Prostate gland (tissue), 2 donors: ENCODE measurements around the gene PDSS1. TPM values are rescaled to one million over a fixed set of nuclear protein-coding genes. Genes with fewer than 3 reads are reported as not detected.
"Not testable (repeated sequence)": the region's sequence is repeated elsewhere in the genome, so short reads cannot be mapped to it uniquely, and the experiment has no call there.

Source experiments
- DNase-seq: peaks from one replicate; pipeline ENCODE4 v3.0.0-alpha.2; 2019; ENCODE audit warnings: low spot score
- H3K27ac ChIP-seq, 2 donors: fragments of 200-600 bp; sonication (generic); 2 replicates each; pipeline ENCODE4 v1.5.1; 2017 to 2019
- H3K27me3 ChIP-seq: fragments of 200-600 bp; sonication (generic); replicated peaks from 2 replicates; pipeline ENCODE4 v1.5.1; 2019; ENCODE audit not compliant: insufficient read depth
- H3K36me3 ChIP-seq, 2 donors: fragments of 200-600 bp; sonication (generic); 1 replicate in 1 of 2; 2 replicates in 1 of 2; pipeline versions ENCODE4 v1.5.1 to v1.8.1; 2017 to 2019
- H3K4me1 ChIP-seq: fragments of 200-600 bp; sonication (generic); replicated peaks from 2 replicates; pipeline ENCODE4 v1.5.1; 2019
- H3K4me3 ChIP-seq, 2 donors: fragments of 200-600 bp; sonication (generic); 2 replicates each; pipeline ENCODE4 v1.5.1; 2017 to 2019
- H3K9me3 ChIP-seq: fragments of 200-600 bp; sonication (generic); 2 replicates; pipeline ENCODE4 v1.5.1; 2017
- POLR2A ChIP-seq: fragments of 450-650 bp; IDR thresholded peaks from one replicate; pipeline ENCODE4 v1.6.1; 2016; ENCODE audit warnings: antibody characterized with exemption, mild to moderate bottlenecking
- POLR2AphosphoS5 ChIP-seq: sonication (generic); formaldehyde crosslinking; IDR thresholded peaks from one replicate; pipeline ENCODE4 v1.6.1; 2017; ENCODE audit warnings: antibody characterized with exemption
- WGBS: methylation state at CpG from one replicate; pipeline ENCODE4 v1.1.5; 2018; 5-methylcytosine and 5-hydroxymethylcytosine counted together
- intact Hi-C: fragments of 100-400 bp; cut with DNase I; formaldehyde crosslinking; loops from one replicate; pipeline ENCODE4 v1.14.2; 2022
- total RNA-seq, 2 donors: library from RNA; depleted of rRNA; stranded (reverse); fragments of >200 nt; gene quantifications; one replicate each; pipeline ENCODE4 v1.1.0, GENCODE V29; 2016
- TF ChIP-seq, protein P1 (sequence below), 4 experiments: fragments of 200-600 bp in 2 of 4; fragments of 450-650 bp in 2 of 4; sonication (generic) in 2 of 4; IDR thresholded peaks; 1 replicate in 3 of 4; 2 replicates in 1 of 4; pipeline ENCODE4 v1.5.1; 2016 to 2019; ENCODE audit warnings: antibody characterized with exemption in 4 of 4, mild to moderate bottlenecking in 2 of 4, moderate library complexity in 2 of 4

PDSS1 gene
- total RNA-seq, 2 donors from 2014 or later, result 2.8 to 6.8 TPM

DNA sequence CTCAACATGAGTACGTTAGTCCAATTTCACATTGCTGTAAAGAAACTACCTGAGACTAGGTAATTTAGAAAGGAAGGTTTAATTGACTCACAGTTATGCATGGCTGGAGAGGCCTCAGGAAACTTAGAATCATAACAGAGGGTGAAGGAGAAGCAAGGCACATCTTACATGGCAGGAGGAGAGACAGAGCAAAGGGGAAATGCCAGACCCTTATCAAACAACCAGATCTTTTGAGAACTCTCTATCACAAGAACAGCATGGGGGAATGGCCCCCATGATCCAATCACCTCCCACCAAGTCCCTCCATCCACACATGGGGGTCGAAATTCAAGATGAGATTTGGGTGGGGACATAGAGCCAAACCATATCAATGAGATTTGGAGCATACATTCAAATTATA is 34.6 kb upstream of the PDSS1 start:
- TF ChIP-seq POLR2A, result no peak
- no peak for TF ChIP-seq POLR2AphosphoS5
- TF ChIP-seq, protein P1, sequence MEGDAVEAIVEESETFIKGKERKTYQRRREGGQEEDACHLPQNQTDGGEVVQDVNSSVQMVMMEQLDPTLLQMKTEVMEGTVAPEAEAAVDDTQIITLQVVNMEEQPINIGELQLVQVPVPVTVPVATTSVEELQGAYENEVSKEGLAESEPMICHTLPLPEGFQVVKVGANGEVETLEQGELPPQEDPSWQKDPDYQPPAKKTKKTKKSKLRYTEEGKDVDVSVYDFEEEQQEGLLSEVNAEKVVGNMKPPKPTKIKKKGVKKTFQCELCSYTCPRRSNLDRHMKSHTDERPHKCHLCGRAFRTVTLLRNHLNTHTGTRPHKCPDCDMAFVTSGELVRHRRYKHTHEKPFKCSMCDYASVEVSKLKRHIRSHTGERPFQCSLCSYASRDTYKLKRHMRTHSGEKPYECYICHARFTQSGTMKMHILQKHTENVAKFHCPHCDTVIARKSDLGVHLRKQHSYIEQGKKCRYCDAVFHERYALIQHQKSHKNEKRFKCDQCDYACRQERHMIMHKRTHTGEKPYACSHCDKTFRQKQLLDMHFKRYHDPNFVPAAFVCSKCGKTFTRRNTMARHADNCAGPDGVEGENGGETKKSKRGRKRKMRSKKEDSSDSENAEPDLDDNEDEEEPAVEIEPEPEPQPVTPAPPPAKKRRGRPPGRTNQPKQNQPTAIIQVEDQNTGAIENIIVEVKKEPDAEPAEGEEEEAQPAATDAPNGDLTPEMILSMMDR (IDR thresholded peaks at IDR 0.05), result no peak
- intact Hi-C loops, result no loop called here
- whole genome bisulfite sequencing, result 82% methylated on average over 2 of the region's 2 CpGs

DNA sequence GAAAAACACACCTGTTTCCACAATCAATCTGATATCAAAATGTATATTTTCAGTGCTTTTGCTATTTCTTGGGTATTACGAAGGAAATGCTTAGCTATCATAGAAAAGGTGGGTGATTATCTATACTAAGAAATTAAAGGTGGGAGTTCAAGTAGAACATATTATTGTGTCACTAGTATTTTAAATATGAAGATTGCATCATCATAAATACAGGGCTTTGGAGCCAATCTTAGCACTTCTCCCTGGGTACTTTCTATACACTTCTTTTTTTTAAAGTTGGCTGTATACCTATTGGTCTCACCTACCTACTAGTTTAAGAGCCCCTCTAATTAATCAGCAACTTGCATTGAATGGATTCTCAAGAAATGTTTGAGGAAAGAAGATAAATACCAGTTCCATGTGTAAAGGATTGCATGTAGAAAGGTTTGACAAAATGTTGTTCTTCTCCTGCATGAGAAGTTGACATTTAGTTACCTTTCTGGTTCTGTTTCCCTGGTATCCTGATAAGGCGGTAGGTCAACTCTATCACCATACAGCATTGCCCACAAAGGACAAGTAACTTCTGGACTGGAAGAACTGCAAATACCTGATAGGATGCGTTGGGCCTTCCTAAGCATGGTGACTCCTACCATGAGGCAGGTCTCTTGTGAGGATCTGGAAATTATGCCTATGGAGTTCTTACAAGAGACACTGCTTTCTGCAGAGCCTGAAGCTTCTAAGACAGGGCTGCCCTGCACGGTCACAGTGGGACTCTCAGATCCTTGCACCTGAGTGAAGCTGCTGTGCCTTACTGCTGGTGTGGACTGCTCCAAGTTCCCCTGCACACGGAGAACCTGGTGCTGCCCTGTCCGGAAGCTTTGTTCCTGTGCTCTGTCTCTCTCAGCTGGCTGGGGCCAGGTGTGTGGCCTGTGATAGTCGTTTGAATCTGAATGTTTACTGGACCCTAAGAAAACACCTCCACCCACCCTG is 32.1 kb upstream of the PDSS1 start:
- Histone ChIP-seq H3K27ac (no peak overlapping the region), H3K4me1 (no peaks in the 10 kb centered on the region), H3K4me3 (no peak overlapping the region), H3K27me3 (no peaks in the 10 kb centered on the region), H3K9me3 (no peaks in the 10 kb centered on the region), H3K36me3 (no peaks in the 10 kb centered on the region)
- intact Hi-C loops, result no loop called here
- no peak for DNase-seq
- no peak for TF ChIP-seq POLR2A
- no peak for TF ChIP-seq POLR2AphosphoS5
- TF ChIP-seq, protein P1 (IDR thresholded peaks at IDR 0.05), result no peak
- WGBS, result 72% methylated on average over 7 of the region's 7 CpGs

More for the DNA sequence above, 34.6 kb upstream of the PDSS1 start:
- H3K36me3 ChIP-seq, result no peaks in the 10 kb centered on the region
- H3K9me3 ChIP-seq, result no peaks in the 10 kb centered on the region
- no peaks in the 10 kb centered on the region for H3K27me3 ChIP-seq
- no peak overlapping the region for H3K4me3 ChIP-seq
- no peaks in the 10 kb centered on the region for H3K4me1 ChIP-seq
- no peak overlapping the region for H3K27ac ChIP-seq
- DNase-seq, result no peak

DNA sequence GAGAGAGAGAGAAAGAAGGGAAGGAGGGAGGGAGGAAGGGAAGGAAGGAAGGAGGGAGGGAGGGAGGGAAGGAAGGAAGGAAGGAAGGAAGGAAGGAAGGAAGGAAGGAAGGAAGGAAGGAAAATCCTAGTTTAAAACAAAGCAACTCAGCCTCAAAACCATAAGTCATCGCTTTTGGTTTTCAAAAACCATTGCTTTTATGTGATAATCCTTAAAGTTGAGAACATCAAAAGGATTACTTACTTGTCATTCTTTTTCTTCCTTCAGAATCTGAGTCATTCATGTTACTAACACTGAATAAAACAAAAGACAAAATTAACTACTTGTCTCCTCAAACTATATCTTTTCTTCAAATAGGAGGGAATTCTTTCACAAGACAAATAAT is 21.6 kb upstream of the PDSS1 start:
- WGBS, result 89% methylated on average over 1 of the region's 1 CpG
- TF ChIP-seq, protein P1 (IDR thresholded peaks at IDR 0.05), result no peak
- no peak for TF ChIP-seq POLR2AphosphoS5
- TF ChIP-seq POLR2A, result no peak

DNA sequence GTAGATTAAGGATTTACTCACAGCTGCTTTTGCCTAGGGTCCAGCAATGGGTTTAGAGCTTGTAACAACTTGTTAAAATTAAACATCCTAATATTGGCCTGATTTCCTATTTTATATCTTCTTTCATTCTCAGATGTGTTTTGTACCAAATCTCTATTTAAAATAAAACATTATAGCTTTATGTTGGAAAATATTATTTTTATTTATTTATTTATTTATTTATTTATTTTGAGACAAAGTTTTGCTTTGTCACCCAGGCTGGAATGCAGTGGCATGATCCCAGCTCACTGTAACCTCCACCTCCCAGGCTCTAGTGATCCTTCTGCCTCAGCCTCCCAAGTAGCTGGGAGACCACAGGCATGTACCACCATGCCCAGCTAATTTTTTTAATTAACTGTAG is 17.9 kb upstream of the PDSS1 start:
- H3K9me3 ChIP-seq, result no peaks in the 10 kb centered on the region
- no peak overlapping the region for H3K27ac ChIP-seq
- no peaks in the 10 kb centered on the region for H3K27me3 ChIP-seq
- intact Hi-C loops, result no loop called here
- no peaks in the 10 kb centered on the region for H3K36me3 ChIP-seq
- no peak overlapping the region for H3K4me3 ChIP-seq
- TF ChIP-seq, protein P1 (IDR thresholded peaks at IDR 0.05), result no peak
- TF ChIP-seq POLR2AphosphoS5, result no peak
- no peak for DNase-seq
- no peaks in the 10 kb centered on the region for H3K4me1 ChIP-seq

More for the DNA sequence above, 21.6 kb upstream of the PDSS1 start:
- no peak for DNase-seq
- no peaks in the 10 kb centered on the region for H3K27me3 ChIP-seq
- no peaks in the 10 kb centered on the region for H3K4me1 ChIP-seq
- no peak overlapping the region for H3K27ac ChIP-seq
- no peak overlapping the region for H3K4me3 ChIP-seq
- H3K36me3 ChIP-seq, result no peaks in the 10 kb centered on the region
- no peaks in the 10 kb centered on the region for H3K9me3 ChIP-seq
- intact Hi-C loops, result no loop called here

DNA sequence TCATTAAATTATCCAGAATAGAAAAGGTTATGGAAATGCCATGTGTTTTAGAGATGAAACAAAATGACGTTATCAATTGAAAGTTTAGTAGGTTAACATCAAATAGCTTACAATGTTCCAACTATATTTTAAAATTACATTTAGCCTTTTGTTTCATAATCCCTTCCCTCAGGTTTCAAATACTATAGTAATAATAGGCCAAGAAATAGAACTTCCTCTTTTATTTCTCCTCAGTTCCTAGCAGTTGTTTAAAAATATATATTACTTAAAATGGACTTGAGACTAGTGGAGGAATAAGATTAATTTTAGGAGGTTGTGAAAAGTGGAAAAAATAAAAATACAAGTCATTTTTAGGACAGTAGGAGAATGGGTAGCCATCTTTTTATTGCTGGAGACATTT is 16.4 kb upstream of the PDSS1 start:
- WGBS, result 75% methylated on average over 1 of the region's 1 CpG
- no peaks in the 10 kb centered on the region for H3K9me3 ChIP-seq
- H3K27ac ChIP-seq, result no peak overlapping the region
- intact Hi-C loops, result no loop called here
- no peaks in the 10 kb centered on the region for H3K4me1 ChIP-seq
- DNase-seq, result no peak
- H3K36me3 ChIP-seq, result no peaks in the 10 kb centered on the region
- TF ChIP-seq POLR2AphosphoS5, result no peak
- TF ChIP-seq, protein P1 (IDR thresholded peaks at IDR 0.05), result no peak
- TF ChIP-seq POLR2A, result no peak
- H3K4me3 ChIP-seq, result no peak overlapping the region
- H3K27me3 ChIP-seq, result no peaks in the 10 kb centered on the region

DNA sequence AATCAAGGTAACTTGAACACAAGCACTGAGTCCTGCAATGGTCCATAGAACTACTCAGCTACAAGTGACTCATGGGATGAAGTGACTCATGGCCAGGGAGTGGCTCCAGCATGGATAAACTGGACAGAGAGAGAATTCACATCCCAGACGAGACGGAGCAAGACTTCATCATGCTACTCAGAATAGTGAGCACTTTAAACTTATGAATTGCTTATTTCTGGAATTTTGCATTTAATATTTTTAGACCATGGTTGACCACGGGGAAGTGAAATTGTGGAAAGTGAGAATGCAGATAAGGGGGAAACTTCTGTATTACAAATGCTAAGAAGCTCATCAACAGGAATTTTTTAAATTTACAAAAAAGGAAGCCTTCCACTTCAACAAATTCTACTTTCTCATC is 15.5 kb upstream of the PDSS1 start:
- H3K36me3 ChIP-seq, H3K9me3 ChIP-seq, H3K27me3 ChIP-seq, H3K27ac ChIP-seq, H3K4me3 ChIP-seq, DNase-seq, H3K4me1 ChIP-seq, intact Hi-C loops: not testable (repeated sequence)
- WGBS, result 52% methylated on average over 3 of the region's 3 CpGs
